NCI-H2107 treated with DMSO at 0.1 percent for 48 hours (cell line): Measurements from ENCODE around the gene MYMK.
"Not testable (repeated sequence)": the region's sequence is repeated elsewhere in the genome, so short reads cannot be mapped to it uniquely, and the experiment has no call there.

Source experiments
- DNase-seq: peaks from one replicate; lab custom pipeline; 2025; ENCODE audit not compliant: unreplicated experiment; lab: John Stamatoyannopoulos, UW

MYMK gene

GRCh38 chr9:133524679-133525228, at the start of gene MYMK:
MYMK (minus strand) TSS chr9:133524959; CDS start chr9:133524844, 115 bp downstream.
- no peak for DNase-seq

GRCh38 chr9:133573791-133574515, 49.2 kb upstream of the MYMK start:
- no peak for DNase-seq

GRCh38 chr9:133572821-133573361, 48.1 kb upstream of the MYMK start:
- DNase-seq: no peak

GRCh38 chr9:133571896-133572595, 47.3 kb upstream of the MYMK start:
- DNase-seq: no peak

- no peak for DNase-seq
Observed at GRCh38 chr9:133571391-133571890, 46.7 kb upstream of the MYMK start.

- DNase-seq: no peak
Observed at GRCh38 chr9:133570691-133571080, 45.9 kb upstream of the MYMK start.

GRCh38 chr9:133569891-133570690, 45.3 kb upstream of the MYMK start:
- no peak for DNase-seq

GRCh38 chr9:133569121-133569785, 44.5 kb upstream of the MYMK start:
- no peak for DNase-seq

GRCh38 chr9:133568186-133568585, 43.4 kb upstream of the MYMK start:
- no peak for DNase-seq

GRCh38 chr9:133566817-133567216, 42.1 kb upstream of the MYMK start:
- DNase-seq: no peak

- DNase-seq: no peak
Observed at GRCh38 chr9:133566382-133566781, 41.6 kb upstream of the MYMK start.

GRCh38 chr9:133564451-133565116, 39.8 kb upstream of the MYMK start:
- no peak for DNase-seq

GRCh38 chr9:133563814-133564213, 39.1 kb upstream of the MYMK start:
- DNase-seq: not testable (repeated sequence)

- DNase-seq: no peak
Observed at GRCh38 chr9:133563291-133563796, 38.6 kb upstream of the MYMK start.

GRCh38 chr9:133562611-133563290, 38.0 kb upstream of the MYMK start:
- DNase-seq: no peak

- DNase-seq: no peak
Observed at GRCh38 chr9:133561976-133562554, 37.3 kb upstream of the MYMK start.

- DNase-seq: no peak
Observed at GRCh38 chr9:133560944-133561343, 36.2 kb upstream of the MYMK start.

GRCh38 chr9:133560311-133560710, 35.6 kb upstream of the MYMK start:
- no peak for DNase-seq
